ENCODE measurements around the gene CCDC183.
"Not testable (repeated sequence)": the region's sequence is repeated elsewhere in the genome, so short reads cannot be mapped to it uniquely, and the experiment has no call there.

Gene CCDC183

DNA sequence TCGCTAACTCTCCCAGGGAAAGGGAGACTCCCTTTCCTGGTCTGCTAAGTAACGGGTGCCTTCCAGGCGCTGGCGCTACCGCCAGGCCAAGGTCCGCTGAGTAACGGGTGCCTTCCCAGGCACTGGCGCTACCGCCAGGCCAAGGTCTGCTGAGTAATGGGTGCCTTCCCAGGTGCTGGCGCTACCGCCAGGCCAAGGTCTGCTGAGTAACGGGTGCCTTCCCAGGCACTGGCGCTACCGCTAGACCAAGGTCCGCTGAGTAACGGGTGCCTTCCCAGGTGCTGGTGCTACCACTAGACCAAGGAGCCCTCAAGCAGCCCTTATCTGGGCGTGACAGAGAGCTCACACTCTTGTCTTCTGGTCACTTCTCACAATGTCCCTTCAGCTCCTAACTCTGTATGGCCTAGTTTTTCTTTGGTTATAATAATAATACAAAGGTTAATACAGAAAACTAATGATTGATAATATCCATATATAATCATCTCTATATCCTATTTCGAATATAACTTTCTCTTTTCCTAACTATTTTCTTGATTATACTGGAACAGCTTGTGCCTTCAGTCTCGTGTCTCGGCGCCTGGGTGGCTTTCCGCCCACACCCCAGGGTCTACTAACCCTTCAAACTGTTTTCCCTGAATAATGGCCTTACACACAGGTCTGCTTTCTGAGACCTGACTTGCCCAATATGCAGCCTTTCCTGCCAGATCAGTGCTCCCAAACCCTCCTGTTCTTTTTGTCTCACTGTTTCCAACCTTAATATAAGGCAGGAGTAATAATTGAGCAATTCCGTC is 10.4 kb upstream of the CCDC183 start:
- DNase-seq (ENCODE audit: low read depth) = not testable (repeated sequence)

DNA sequence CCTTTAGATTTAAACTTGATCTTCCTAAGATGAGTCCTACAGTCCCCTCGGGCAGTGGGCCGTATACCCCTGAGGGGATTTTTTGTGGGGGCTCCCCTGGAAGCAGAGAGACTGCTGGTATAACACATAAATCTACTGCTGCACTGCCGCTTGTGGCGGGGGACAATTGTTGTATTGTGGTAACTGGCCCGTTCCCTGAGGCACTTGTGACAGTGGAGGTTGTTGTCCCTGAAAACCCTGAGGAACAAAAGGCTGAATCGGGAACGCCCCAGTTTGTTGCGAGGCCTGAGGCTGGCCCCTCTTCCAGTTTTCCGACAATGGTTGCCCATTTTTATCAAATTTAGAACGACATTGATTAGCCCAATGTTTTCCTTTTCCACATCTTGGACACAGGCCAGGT is 9.7 kb upstream of the CCDC183 start:
- no peak for DNase-seq (ENCODE audit: low read depth)

DNA sequence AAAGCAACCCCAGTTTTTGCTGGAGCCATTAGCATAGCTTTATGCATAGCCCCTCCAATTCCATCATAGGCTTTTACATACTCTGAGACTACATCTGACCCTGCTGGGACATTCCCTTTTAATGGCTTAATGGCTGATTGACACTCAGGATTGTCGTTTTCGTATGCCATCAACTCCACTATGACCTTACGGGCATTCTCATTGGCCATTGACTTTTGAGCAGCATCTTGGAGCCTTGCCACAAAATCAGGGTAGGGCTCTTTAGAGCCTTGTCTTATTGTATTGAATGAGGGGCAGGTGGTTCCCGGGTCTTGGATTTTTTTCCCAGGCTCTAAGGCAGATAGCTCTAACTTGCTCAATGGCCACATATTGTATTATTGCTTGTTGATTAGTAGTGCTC is 9.2 kb upstream of the CCDC183 start:
- not testable (repeated sequence) for DNase-seq (ENCODE audit: low read depth)

DNA sequence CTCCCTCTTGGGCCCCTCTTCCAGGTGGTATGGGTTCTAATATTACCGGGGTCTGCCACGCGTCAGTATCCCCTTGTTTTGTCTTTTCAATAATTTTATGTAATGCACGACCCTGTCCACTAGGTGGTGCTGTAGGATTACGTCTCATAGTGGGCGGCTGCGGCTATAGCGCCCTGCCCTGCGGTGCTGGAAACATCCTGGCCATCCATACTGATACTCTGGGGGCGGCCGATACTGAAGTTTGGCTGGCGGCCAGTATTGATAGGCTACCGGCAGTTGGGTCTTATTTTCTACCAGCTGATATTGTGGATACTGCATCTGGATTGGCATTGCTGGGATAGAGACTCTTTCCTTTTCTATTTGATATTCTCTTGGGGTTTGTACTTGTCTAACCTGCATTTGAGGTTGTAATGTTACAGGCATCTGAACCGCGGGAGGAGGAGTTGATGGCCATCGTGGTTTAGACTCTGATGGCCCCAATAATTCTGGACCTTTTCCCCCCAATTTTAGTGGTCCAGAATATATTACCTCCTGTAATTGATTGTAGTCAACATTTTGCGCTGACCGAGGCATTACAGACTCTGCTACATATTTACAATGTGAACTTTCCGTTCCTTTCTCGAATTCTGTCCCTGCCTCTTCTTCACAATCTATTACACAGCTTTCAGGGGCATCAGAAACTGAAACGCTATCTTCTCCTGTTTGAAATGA is 8.3 kb upstream of the CCDC183 start:
- DNase-seq (ENCODE audit: low read depth) = peak; percentile 66

DNA sequence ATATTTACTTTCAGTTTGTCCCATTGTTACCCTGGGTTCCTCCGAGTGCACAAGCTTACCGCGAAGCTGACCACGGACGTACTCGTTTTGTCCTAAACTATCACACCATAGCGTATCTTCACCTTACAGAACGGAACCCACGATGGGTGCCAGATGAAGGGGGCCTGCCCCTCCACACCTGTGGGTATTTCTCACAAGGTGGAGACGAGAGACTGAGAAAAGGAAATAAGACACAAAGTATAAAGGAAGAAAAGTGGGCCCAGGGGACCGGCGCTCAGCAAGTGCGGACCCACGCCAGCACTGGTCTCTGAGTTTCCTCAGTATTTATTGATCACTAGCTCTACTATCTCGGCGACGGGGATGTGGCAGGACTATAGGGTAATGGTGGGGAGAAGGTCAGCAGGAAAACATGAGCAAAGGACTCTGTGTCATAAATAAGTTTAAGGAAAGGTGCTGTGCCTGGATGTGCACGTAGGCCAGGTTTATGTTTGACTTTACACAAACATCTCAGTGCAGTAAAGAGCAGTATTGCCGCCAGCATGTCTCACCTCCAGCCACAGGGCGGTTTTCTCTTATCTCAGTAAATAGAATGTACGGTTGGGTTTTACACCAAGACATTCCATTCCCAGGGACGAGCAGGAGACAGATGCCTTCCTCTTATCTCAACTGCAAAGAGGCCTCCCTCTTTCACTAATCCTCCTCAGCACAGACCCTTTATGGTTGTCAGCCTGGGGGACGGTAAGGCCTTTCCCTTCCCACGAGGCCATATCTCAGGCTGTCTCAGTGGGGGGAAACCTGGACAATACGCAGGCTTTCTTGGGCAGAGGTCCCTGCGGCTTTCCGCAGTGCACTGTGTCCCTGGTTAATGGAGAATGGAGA is 7.3 kb upstream of the CCDC183 start:
- not testable (repeated sequence) for DNase-seq (ENCODE audit: low read depth)

DNA sequence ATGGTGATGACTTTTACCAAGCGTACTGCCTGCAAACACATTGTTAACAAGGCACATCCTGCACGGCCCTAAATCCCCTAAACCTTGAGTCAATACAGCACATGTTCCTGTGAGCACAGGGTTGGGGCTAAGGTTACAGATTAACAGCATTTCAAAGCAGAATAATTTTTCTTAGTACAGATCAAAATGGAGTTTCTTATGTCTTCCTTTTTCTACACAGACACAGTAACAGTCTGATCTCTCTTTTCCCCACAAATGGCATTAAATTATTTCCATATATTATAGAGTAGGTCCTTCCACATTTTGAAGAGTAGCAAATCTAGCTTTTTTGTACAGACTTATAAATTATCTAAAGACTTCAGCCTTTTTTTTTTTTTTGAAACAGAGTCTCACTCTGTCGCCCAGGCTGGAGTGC is 6.6 kb upstream of the CCDC183 start:
- DNase-seq (ENCODE audit: low read depth) = no peak

DNA sequence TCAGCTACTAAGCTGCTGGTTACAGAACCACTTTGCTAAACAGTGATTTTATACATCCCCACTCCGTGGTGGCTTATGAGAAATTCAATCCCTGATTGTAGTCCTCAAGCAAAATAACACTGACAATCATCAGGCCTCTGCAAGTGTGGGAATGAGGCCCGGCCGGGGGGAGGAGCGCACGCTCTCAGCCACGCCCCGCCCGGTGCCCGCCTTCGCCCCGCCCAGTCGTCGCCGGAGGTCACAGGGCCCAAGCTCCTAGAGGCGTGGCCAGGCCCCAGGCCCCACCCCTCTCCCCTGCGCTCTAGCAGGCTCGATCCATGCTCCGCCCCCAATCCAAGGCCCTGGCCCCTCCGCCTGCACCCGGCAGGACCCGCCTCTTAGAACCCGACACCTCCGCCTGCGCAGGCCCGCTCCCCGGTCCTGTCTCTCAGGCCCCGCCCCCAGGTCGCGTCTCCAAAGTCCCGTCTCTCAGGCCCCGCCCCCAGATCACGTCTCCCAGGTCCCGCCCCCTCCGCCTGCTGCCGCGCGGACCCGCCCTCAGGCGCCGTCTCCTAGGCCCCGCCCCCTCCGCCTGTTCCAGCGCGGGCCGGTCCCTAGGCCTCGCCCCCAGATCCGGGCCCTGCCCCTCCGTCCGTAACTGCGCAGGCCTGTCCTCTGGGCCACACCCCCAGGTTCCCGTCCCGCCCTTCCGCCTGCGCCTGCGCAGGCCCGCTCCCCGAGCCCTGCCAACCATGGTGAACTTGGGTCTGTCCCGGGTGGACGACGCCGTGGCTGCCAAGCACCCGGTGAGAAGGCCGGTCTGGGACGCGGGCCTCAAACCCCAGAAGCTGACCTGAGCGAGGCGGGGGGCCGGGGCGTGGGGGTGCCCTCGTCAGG is 5.3 kb upstream of the CCDC183 start, which contains the start of gene TMEM141:
Gene TMEM141 (plus strand): TSS at position 705 of the 876 bp plus-strand sequence. CDS start 27 bp downstream, at position 732.
- peak; percentile 99 for DNase-seq (ENCODE audit: low read depth)

DNA sequence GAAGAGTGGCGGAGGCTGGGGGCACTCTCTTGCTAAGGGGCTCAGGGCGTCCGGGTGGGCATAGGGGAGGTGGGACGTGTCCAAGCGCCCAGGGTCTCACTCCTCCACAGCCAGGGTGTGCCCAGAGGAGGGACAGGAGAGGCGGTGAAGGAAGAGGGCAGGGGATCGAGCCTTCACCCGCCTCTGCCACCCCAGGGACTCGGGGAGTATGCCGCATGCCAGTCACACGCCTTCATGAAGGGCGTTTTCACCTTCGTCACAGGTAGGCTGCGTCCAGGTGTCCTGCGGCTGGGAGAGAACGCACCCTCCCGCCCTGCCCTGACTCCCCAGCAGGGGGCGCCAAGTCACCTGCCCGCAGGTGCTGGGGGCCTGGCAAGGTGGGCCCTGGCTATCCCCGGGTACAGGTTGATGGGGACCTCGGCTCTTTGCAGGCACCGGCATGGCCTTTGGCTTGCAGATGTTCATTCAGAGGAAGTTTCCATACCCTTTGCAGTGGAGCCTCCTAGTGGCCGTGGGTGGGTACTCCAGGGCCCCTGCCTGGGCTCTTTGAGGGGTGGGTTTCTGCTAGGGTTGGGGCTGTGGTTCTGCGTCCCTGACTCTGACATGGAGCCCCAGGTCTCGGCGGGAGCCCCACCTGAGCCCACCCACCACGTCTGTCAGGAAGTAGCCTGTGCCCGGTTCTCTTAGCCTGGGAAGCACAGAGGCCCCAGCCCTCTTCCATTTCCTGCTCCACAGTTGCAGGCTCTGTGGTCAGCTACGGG is 4.4 kb upstream of the CCDC183 start:
- peak; percentile 54 for DNase-seq (ENCODE audit: low read depth)

DNA sequence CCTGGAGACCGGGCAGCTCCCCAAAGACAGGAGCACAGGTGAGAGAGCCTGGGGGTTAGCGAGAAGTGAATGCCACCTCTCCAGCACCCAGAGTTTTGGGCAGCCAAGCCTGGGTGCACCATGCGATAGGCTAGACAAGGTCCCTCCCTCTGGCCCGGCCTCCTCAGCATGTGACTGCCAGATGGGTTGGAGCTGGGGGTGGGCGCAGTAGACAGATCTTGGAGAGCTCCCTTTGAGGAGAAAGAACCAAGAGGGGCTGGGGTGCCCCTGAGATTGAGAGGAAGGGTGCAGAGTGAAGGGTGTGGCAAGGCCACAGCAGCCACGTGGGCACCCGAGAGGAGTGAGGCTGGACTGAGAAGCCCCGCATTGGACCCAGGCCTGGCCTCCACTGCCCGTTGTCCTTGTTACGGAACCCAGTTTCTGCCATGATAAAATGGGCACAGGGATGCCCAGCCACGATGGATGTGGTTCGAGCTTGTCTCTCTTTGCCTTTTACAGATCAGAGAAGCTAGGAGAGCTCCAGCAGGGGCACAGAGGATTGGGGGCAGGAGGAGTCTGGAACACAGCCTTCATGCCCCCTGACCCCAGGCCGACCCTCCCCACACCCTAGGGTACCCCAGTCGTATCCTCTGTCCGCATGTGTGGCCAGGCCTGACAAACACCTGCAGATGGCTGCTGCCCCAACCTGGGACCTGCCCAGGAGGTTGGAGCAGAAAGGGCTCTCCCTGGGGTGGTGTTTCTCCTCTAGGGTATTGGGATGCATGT is 3.6 kb upstream of the CCDC183 start:
- no peak for DNase-seq (ENCODE audit: low read depth)

DNA sequence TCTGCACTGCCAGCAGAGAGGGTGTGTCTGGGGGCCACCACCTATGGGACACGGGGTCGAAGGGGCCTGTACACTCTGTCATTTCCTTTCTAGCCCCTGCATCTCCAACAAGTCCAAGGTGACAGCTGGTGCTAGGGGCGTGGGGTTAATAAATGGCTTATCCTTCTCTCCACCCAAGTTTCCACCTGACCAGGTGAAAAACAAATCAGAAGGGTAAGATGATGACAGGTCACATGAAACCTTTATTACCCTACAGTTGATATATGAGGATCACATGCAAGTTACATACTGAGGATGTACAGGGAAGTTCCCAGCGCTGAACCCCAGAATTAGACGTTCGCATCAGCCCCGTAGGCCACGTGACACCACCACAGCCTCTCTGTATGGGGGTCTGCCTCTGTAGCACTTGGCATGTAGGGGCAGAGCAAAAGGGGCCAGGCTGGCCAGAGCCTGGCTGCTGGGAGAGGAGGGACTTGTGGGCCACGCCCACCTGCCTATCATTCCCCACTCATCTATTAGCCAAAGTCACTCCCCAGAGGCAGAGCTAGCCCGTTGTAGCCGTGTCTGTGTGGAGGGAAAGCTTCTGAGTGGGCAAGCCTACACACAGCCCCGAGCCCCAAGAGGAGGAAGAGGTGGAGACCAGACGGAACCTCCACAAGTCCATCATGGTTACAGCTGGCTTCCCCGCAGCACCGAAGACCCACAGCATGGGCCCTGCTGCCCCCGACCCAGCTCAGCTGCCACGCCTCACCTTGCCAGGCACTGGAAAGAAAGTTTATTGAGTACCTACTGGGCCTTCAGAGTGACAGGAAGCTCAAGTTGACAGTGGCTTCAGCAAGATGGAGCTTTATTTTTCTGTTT is 2.8 kb upstream of the CCDC183 start:
- DNase-seq (ENCODE audit: low read depth) = no peak

DNA sequence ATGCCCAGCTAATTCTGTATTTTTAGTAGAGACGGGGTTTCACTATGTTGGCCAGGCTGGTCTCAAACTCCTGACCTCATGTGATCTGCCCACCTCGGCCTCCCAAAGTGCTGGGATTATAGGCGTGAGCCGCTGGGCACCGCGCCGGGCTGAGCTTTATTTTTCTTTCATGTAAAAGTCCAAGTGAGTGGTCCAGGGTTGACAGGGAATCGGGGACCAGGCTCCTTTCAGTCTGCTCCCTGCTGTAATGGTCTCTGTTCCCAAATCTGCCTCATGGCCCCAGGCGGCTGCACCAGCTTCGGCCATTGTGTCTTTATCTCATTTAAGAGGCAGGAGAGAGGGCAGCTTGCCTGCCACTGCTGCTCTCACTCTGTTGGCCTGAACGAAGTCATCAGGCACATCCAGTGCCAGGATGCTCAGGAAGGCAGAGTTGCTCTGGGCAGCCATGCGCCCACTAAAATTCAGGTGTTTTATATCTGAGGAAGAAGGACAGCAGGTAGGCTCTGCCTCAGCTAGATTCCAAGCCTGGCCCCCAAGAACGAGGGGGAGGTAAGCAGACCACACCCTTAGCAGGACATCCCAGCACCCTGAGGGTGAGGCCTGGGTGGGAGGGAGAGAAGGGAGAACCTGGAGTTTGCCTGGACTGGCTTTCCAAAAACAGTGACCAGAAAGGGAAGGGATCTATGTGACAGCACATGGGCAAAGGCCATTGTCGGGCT is 1.7 kb upstream of the CCDC183 start:
- DNase-seq (ENCODE audit: low read depth) = no peak

DNA sequence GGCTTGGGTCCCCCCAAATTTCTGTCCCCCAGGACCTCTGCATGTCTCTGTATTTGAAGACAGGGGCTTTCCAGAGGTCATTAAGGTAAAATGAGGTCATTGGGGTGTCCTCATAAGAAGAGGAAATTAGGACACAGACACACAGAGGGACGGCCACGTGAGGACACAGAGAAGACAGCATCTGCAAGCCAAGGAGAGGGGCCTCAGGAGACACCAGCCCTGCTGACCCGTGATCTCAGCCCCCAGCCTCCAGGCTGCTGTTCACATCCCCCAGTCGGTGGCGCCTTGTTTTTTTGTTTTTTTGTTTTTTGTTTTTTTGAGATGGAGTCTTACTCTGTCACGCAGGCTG is 1.2 kb upstream of the CCDC183 start:
- no peak for DNase-seq (ENCODE audit: low read depth)

DNA sequence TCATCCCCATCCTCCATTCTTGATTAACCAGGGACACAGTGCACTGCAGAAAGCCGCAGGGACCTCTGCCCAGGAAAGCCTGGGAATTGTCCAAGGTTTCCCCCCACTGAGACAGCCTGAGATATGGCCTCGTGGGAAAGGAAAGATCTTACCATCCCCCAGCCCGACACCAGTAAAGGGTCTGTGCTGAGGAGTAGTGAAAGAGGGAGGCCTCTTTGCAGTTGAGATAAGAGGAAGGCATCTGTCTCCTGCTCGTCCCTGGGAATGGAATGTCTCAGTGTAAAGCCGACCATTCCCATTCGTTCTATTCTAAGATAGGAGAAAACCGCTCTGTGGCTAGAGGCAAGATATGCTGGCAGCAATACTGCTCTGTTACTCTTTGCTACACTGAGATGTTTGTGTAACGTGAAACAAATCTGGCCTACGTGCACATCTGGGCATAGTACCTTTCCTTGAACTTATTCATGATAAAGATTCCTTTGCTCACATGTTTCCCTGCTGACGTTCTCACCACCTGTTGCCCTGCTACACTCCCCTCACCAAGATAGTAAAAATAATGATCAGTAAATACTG is 723 bp downstream of the CCDC183 start:
- DNase-seq (ENCODE audit: low read depth) = not testable (repeated sequence)

DNA sequence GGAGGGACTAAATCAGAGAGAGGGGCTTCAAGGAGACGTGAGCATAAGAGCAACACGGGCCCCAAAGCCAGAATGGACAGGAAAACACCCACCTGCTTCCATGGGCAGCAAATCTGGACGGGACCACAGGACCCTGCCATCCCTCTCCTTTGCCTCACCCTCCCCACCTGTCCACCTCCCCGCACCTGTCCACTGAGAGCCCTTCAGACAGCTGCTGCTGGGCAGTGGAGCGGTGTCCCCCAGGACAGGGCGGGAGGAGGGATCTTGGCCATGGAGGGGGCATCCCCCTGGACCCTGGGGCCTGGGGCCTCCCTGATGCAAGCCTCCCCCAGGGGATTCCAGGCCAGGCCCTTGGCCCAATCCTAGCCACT is 2.6 kb downstream of the CCDC183 start:
- no peak for DNase-seq (ENCODE audit: low read depth)

DNA sequence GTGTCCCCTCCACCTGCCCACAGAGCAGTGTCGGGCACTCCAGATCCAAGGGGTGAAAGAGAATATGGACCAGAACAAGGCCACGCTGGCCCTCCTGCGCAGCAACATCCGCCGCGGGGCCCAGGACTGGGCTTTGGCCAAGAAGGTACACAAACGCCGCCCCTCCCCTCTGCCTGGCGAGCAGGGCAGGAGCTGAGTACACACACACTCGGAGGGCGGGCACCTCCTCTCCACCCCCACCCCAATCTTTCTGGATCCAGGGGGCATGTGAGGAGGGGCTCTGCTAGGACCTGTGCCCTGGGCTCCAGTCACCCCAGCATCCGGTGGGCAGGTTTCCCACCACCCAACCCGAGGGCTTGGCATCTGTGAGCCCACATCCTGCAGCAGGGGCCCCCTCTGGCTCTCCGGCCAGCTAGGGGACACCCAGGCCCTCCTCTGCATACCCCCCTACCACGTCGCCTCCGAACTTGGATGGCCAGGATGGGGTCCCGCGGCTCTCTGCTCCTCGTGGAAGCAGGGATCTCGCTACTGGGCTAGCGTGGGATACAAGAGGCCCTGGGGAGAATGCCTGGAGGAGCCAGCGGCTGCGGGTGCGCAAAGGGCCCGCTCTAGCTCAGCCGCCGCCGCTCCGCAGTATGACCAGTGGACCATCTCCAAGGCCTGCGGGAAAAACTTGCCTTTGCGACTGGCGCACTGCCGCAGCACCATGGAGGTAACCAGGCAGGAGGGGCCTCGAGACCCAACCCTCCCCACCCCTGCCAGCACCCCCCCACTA is 3.1 kb downstream of the CCDC183 start:
- DNase-seq (ENCODE audit: low read depth) = no peak

DNA sequence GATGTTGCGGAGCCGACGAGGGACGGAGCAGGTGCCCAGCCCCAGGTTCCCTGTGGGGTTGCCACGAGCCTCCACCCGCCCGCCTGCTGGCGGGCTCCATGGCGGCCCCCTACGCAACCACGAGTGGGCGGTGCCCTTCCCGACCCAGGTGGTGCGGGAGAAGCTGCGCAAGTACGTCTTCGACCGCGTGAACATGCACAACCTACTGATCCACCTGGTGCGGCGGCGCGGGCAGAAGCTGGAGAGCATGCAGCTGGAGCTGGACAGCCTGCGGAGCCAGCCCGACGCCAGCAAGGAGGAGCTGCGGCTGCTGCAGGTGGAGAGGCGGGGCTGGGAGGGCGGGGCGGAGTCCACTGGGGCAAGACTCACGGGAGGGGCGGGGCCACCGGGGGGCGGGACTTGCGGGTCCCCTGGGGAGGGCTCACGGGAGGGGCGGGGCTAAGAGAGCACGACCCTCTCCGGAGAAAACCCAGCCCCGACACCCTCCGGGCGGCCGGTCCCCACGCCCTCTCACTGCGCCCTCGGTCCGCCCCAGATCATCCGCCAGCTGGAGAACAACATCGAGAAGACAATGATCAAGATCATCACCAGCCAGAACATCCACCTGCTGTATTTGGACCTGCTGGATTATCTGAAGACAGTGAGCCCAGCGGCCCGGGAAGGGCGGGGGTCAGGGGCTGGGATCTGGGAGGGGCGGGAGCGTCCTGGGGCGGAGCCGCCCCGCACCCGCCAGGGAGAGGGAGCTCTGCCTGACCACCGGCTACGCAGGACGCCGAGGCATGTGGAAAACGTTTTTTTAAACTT is 3.9 kb downstream of the CCDC183 start:
- peak; percentile 89 for DNase-seq (ENCODE audit: low read depth)
